ENCODE results near the gene F2RL3. TPM values are rescaled to one million over a fixed set of nuclear protein-coding genes. Genes with fewer than 3 reads are reported as not detected.

F2RL3 gene
- total and polyA plus RNA-seq, 12 donors: 0.13 to 8.3 (median 1.3) TPM

DNA sequence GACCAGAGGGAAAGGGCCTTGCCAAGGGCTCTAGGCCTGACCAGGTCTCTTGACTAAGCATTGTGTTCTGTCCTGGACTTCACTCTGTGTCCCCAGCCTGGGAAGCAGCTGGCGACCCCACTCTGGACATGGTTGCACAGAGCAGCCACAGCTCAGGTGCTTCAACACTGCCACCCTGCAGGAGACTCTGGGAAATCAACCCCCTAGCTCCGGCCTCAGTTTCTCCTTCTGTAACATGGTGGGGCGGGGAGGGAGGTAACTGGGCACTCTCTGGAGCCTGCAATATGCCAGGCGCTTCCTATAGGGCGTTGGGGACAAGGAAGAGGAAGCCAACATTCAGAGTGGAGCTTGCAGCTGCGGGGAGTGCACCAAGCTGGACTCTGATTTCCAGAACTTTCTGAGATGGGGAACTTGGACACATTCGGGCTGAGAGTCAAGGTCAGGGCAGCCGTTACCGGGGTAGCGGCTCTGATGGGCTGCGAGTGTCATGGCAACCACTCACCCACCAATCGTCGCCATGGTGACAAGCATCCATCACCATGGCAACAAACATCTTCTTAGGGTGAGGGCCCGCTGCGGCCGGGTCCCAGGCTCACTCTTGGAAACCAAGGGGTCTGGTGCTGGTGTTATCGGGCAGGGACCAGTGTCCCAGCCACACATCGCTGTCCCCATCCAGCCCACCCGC lies 12.8 kb downstream of the F2RL3 start:
- Histone ChIP-seq H3K36me3 (no peaks in the 10 kb centered on the region), H3K9me3 (no peaks in the 10 kb centered on the region), H3K4me3 (no peak overlapping the region), H3K27me3 (peaks cover 0 to under 1% (median 0%) of the 10 kb centered on the region in 7 donors), H3K27ac (no peak overlapping the region), H3K4me1 (peaks cover 0 to 15% (median 4%) of the 10 kb centered on the region in 9 donors)
- TF ChIP-seq, protein P1, sequence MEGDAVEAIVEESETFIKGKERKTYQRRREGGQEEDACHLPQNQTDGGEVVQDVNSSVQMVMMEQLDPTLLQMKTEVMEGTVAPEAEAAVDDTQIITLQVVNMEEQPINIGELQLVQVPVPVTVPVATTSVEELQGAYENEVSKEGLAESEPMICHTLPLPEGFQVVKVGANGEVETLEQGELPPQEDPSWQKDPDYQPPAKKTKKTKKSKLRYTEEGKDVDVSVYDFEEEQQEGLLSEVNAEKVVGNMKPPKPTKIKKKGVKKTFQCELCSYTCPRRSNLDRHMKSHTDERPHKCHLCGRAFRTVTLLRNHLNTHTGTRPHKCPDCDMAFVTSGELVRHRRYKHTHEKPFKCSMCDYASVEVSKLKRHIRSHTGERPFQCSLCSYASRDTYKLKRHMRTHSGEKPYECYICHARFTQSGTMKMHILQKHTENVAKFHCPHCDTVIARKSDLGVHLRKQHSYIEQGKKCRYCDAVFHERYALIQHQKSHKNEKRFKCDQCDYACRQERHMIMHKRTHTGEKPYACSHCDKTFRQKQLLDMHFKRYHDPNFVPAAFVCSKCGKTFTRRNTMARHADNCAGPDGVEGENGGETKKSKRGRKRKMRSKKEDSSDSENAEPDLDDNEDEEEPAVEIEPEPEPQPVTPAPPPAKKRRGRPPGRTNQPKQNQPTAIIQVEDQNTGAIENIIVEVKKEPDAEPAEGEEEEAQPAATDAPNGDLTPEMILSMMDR (IDR thresholded peaks at IDR 0.05): no peak
- ATAC-seq (no peak), DNase-seq (no peak)
- 89 to 94% methylated on average over 19 of the region's 19 CpGs for WGBS, 2 donors
- intact Hi-C loops (cut with DNase I): loop anchor here in 6 of 10 donors (2.0 to 10.0 kb wide), 5 partner anchors 127 to 276 kb away; no protein-coding TSS in a partner anchor

- DNase-seq (no peak), ATAC-seq (no peak)
- Histone ChIP-seq H3K9me3 (no peaks in the 10 kb centered on the region), H3K36me3 (no peaks in the 10 kb centered on the region), H3K4me1 (peaks cover 0 to 12% (median 3%) of the 10 kb centered on the region in 9 donors), H3K4me3 (no peak overlapping the region), H3K27me3 (no peaks in the 10 kb centered on the region), H3K27ac (no peak overlapping the region)
- TF ChIP-seq, protein P1 (IDR thresholded peaks at IDR 0.05): no peak
- intact Hi-C loops (cut with DNase I): loop anchor here in 5 of 10 donors (5.0 to 10.0 kb wide), 4 partner anchors 128 to 275 kb away; no protein-coding TSS in a partner anchor
- 92 to 96% methylated on average over 12 of the region's 12 CpGs for WGBS, 2 donors
Observed at GRCh38 chr19:16902545-16902944, 13.7 kb downstream of the F2RL3 start.

DNA sequence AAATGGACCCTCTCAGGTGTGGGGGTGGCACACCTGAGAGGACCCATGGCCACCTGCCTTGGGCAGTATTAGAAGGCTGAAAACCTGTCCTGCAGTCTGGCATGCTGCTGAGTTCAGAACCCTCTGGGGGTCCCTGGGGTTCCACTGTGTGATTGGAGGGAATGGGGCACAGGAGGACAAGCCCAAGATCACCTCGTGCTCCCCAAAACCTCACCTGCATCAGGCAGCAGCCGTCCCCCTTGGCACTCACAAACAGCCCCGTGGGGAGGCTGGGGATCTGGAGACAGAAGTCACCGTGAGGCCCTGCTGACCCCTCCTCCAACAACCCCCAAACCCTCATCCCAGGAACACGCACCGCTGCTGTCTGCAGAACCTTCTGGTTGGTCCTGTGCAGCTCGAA lies 14.5 kb downstream of the F2RL3 start:
- Histone ChIP-seq H3K4me3 (no peak overlapping the region), H3K27me3 (no peaks in the 10 kb centered on the region), H3K4me1 (peaks cover 0 to 7% (median 0%) of the 10 kb centered on the region in 9 donors), H3K27ac (no peak overlapping the region), H3K36me3 (no peaks in the 10 kb centered on the region), H3K9me3 (no peaks in the 10 kb centered on the region)
- ATAC-seq (no peak), DNase-seq (no peak)
- intact Hi-C loops (cut with DNase I): loop anchor here in 5 of 10 donors (5.0 to 10.0 kb wide), 4 partner anchors 129 to 274 kb away; no protein-coding TSS in a partner anchor
- WGBS, 2 donors: 90 to 93% methylated on average over 7 of the region's 7 CpGs
- TF ChIP-seq, protein P1 (IDR thresholded peaks at IDR 0.05): no peak

- WGBS, 2 donors: 48 to 73% methylated on average over 5 of the region's 5 CpGs
- peaks cover 0 to 4% (median 0%) of the 10 kb centered on the region in 9 donors for H3K4me1 ChIP-seq
- H3K27ac ChIP-seq: no peak overlapping the region
- intact Hi-C loops (cut with DNase I): loop anchor here in 5 of 10 donors (5.0 to 10.0 kb wide), 4 partner anchors 130 to 273 kb away; no protein-coding TSS in a partner anchor
- H3K9me3 ChIP-seq: no peaks in the 10 kb centered on the region
- ATAC-seq (no peak), DNase-seq (no peak)
- no peak overlapping the region for H3K4me3 ChIP-seq
- TF ChIP-seq, protein P1 (IDR thresholded peaks at IDR 0.05): no peak
- H3K27me3 ChIP-seq: no peaks in the 10 kb centered on the region
- no peaks in the 10 kb centered on the region for H3K36me3 ChIP-seq
Observed at GRCh38 chr19:16904599-16904998, 15.8 kb downstream of the F2RL3 start.

All from heart right ventricle (tissue), 16 donors.